Epithelial cell of prostate (primary cell): ENCODE measurements around the gene NPR1.
"Not testable (repeated sequence)": the region's sequence is repeated elsewhere in the genome, so short reads cannot be mapped to it uniquely, and the experiment has no call there.

Source experiments
- DNase-seq: peaks from one replicate; pipeline ENCODE4 v3.0.0-alpha.2; 2011; ENCODE audit warnings: low read depth, low spot score
- H3K27ac ChIP-seq: fragments of 450-650 bp; 2 replicates; pipeline ENCODE4 v1.5.1; 2017; ENCODE audit warnings: mild to moderate bottlenecking

Gene NPR1

GRCh38 chr1:153678519-153679336, at the start of gene NPR1:
Gene NPR1, plus strand, starts transcription at chr1:153678688. Its CDS starts 421 bp downstream, at chr1:153679109.
- H3K27ac ChIP-seq = no peak within 1 kb of the TSS
- DNase-seq = no peak

- no peak overlapping the region for H3K27ac ChIP-seq
- DNase-seq = no peak
Observed at GRCh38 chr1:153629343-153629665, 49.2 kb upstream of the NPR1 start.

- DNase-seq = no peak
- no peak overlapping the region for H3K27ac ChIP-seq
Observed at GRCh38 chr1:153629971-153630370, 48.5 kb upstream of the NPR1 start.

GRCh38 chr1:153630384-153630783, 48.1 kb upstream of the NPR1 start:
- DNase-seq = no peak
- H3K27ac ChIP-seq = no peak overlapping the region

- no peak for DNase-seq
- H3K27ac ChIP-seq = no peak overlapping the region
Observed at GRCh38 chr1:153631047-153632022, 47.2 kb upstream of the NPR1 start.

GRCh38 chr1:153633161-153633753, 45.2 kb upstream of the NPR1 start:
- DNase-seq = no peak
- peak overlapping the region; percentile 100 for H3K27ac ChIP-seq

GRCh38 chr1:153633754-153634665, 44.5 kb upstream of the NPR1 start, which contains the start of gene CHTOP:
Gene CHTOP, plus strand, starts transcription at chr1:153634066. Its CDS starts 2,523 bp downstream, at chr1:153636589.
- DNase-seq = peak; percentile 88
- peak within 1 kb of the TSS; percentile 100 for H3K27ac ChIP-seq

GRCh38 chr1:153635872-153636271, 42.6 kb upstream of the NPR1 start:
- no peak for DNase-seq
- H3K27ac ChIP-seq = peak overlapping the region; percentile 100

- DNase-seq = no peak
- no peak overlapping the region for H3K27ac ChIP-seq
Observed at GRCh38 chr1:153636312-153636711, 42.2 kb upstream of the NPR1 start.

- no peak overlapping the region for H3K27ac ChIP-seq
- no peak for DNase-seq
Observed at GRCh38 chr1:153638261-153638660, 40.2 kb upstream of the NPR1 start.

GRCh38 chr1:153639280-153639679, 39.2 kb upstream of the NPR1 start:
- no peak for DNase-seq
- no peak overlapping the region for H3K27ac ChIP-seq

GRCh38 chr1:153640213-153640612, 38.3 kb upstream of the NPR1 start:
- not testable (repeated sequence) for H3K27ac ChIP-seq, DNase-seq

- no peak for DNase-seq
- H3K27ac ChIP-seq = no peak overlapping the region
Observed at GRCh38 chr1:153640861-153641260, 37.6 kb upstream of the NPR1 start.

- DNase-seq = no peak
- no peak overlapping the region for H3K27ac ChIP-seq
Observed at GRCh38 chr1:153642161-153642560, 36.3 kb upstream of the NPR1 start.

GRCh38 chr1:153643100-153643499, 35.4 kb upstream of the NPR1 start:
- DNase-seq = no peak
- no peak overlapping the region for H3K27ac ChIP-seq

GRCh38 chr1:153643816-153644215, 34.7 kb upstream of the NPR1 start:
- no peak overlapping the region for H3K27ac ChIP-seq
- DNase-seq = no peak

- no peak for DNase-seq
- no peak overlapping the region for H3K27ac ChIP-seq
Observed at GRCh38 chr1:153646672-153647345, 31.7 kb upstream of the NPR1 start.

GRCh38 chr1:153647346-153647714, 31.2 kb upstream of the NPR1 start:
- DNase-seq = no peak
- no peak overlapping the region for H3K27ac ChIP-seq

GRCh38 chr1:153648000-153648643, 30.4 kb upstream of the NPR1 start:
- H3K27ac ChIP-seq = no peak overlapping the region
- no peak for DNase-seq
